Measurements from ENCODE around the gene TMEM44.
"Not testable (repeated sequence)": the region's sequence is repeated elsewhere in the genome, so short reads cannot be mapped to it uniquely, and the experiment has no call there.

The TMEM44 gene

DNA sequence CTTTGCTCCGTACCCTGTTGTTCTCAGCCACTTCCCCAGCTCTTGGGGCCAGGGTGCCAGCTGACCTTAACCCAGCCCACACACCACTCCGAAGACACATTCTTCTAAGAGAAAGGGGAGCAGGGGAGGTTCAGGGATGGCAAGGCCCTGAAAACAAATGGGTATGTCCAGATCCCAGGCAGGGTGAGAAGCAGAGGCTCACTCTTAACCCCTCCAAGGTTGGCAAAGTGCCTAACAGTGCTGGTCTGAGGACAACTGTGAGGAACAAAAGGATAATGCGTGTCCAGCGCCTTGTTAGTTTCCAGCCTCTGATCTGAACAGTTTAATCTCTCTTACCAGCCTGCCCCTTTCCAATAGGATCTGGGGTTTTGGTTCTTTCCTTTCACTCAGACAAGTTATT, 1.5 kb downstream of the TMEM44 start:
- TF ChIP-seq, protein P1, sequence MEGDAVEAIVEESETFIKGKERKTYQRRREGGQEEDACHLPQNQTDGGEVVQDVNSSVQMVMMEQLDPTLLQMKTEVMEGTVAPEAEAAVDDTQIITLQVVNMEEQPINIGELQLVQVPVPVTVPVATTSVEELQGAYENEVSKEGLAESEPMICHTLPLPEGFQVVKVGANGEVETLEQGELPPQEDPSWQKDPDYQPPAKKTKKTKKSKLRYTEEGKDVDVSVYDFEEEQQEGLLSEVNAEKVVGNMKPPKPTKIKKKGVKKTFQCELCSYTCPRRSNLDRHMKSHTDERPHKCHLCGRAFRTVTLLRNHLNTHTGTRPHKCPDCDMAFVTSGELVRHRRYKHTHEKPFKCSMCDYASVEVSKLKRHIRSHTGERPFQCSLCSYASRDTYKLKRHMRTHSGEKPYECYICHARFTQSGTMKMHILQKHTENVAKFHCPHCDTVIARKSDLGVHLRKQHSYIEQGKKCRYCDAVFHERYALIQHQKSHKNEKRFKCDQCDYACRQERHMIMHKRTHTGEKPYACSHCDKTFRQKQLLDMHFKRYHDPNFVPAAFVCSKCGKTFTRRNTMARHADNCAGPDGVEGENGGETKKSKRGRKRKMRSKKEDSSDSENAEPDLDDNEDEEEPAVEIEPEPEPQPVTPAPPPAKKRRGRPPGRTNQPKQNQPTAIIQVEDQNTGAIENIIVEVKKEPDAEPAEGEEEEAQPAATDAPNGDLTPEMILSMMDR (IDR thresholded peaks at IDR 0.05; ENCODE audit: low read depth, low read length) = no peak
- H3K36me3 ChIP-seq = peaks cover 4% of the 10 kb centered on the region; the same call in 1 of the 2 replicates
- no peaks in the 10 kb centered on the region for H3K4me1 ChIP-seq
- no peaks in the 10 kb centered on the region for H3K27me3 ChIP-seq
- H3K9me3 ChIP-seq = no peaks in the 10 kb centered on the region
- no peak overlapping the region for H3K4me3 ChIP-seq (ENCODE audit: low read depth, low read length)
- no peak for DNase-seq

DNA sequence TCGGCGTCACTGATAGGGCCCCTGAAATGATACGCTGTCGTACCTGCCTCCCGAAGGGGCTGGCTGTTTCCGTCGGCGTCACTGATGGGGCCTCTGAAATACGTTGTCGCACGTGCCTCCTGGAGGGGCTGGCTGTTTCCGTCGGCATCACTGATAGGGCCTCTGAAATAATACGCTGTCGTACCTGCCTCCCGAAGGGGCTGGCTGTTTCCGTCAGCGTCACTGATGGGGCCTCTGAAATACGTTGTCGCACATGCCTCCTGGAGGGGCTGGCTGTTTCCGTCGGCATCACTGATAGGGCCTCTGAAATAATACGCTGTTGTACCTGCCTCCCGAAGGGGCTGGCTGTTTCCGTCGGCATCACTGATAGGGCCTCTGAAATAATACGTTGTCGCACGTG, 2.5 kb downstream of the TMEM44 start:
- DNase-seq; H3K4me3 ChIP-seq (ENCODE audit: low read depth, low read length); H3K36me3 ChIP-seq; H3K4me1 ChIP-seq; H3K9me3 ChIP-seq; H3K27me3 ChIP-seq: not testable (repeated sequence)

DNA sequence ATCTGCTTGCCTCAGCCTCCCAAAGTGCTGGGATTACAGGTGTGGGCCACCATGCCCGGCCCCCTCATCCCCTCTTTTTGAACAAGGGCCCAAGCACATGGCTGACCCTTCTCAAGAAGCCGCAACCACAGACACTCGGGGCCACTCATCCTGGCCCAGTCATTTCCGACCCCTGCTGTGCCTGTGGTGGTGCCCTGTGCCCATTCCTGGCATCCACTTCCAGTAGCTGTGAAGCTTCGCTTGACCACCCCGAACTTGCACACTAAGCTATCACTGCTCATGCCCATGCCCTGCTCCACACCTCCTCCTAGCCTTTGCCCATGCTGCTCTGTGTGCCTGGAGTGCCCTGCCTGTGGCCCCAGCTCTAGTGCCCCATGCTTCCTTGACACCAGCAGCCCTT, 8.3 kb downstream of the TMEM44 start:
- Histone ChIP-seq H3K9me3 (no peaks in the 10 kb centered on the region), H3K36me3 (peaks cover 8% of the 10 kb centered on the region), H3K4me1 (peaks cover 12% of the 10 kb centered on the region), H3K27me3 (no peaks in the 10 kb centered on the region), H3K4me3 (ENCODE audit: low read depth, low read length) (no peak overlapping the region)
- TF ChIP-seq, protein P1 (IDR thresholded peaks at IDR 0.05; ENCODE audit: low read depth, low read length) = no peak
- DNase-seq = no peak

DNA sequence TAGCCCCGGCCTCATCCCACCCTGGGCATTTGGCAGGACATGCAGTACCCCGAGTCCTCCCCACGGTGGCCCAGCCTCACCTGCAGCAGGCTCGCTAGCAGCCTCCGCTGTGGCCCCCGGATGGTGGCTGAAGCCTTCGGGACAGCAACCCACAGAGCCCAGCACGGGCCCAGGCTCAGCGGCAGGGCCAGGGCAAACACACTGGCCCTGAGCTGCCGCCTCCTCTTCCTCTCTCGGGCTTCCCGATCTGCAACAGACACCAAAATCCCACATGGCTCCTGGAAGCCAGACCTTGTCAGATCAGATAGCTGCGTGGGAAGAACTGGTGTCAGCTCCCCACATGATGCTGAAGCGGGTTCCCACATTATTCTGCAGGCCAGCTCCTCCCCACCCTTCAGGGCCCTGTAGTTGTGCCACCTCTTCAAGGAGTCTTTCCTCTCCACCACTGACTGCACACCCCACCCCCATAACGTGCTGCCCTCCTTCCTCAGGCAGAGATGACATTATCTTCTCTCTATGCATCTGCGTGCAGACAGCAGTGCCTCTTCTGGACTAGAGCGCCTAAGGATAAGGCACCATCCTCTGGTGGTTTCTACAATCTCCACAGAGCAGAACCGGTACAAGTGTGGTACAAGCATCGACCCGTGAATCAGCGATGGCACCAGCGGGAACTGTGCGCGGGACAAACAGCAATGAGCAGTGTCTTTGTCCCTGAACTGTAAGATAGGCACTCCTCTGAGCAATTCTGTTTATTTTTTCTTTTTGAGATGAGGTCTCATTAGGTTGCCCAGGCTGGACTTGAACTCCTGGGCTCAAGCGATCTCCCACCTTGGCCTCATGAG, 9.5 kb downstream of the TMEM44 start:
- TF ChIP-seq, protein P1 (IDR thresholded peaks at IDR 0.05; ENCODE audit: low read depth, low read length) = peak; percentile 32
- peak overlapping the region; percentile 37 for H3K4me3 ChIP-seq (ENCODE audit: low read depth, low read length)
- peaks cover 12% of the 10 kb centered on the region for H3K4me1 ChIP-seq
- DNase-seq = peak; percentile 53
- H3K27me3 ChIP-seq = no peaks in the 10 kb centered on the region
- H3K9me3 ChIP-seq = no peaks in the 10 kb centered on the region
- H3K36me3 ChIP-seq = peaks cover 8% of the 10 kb centered on the region

DNA sequence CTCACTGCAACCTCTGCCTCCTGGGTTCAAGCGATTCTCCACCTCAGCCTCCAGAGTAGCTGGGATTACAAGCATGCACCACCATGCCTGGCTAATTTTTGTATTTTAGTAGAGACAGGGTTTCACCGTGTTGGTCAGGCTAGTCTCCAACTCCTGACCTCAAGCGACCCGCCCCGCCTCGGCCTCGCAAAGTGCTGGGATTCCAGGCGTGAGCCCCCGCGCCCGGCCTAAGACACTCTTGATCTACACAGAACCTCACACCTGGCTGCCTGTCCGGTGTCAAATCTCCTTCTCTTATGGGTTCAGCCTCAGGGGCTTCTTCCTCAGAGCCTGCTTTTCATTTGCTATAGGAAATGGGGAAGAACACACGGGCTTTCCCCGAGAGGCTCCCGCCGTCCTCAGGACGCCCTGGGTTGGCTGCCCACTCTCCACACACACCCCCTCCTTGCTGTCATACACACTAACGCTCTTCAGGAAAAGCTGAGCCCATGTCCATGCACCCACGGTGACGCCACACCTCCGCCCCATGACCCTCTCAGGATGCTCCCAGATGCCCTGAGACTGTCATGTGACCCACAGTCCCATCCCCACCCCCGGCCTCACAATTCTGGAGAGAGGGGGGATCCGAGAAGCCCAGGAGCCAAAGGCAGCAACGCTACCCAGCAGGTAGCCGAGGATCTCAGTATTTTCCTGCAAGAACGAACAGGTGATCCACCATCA, 10.4 kb downstream of the TMEM44 start:
- H3K36me3 ChIP-seq = peaks cover 4% of the 10 kb centered on the region
- TF ChIP-seq, protein P1 (IDR thresholded peaks at IDR 0.05; ENCODE audit: low read depth, low read length) = no peak
- DNase-seq = no peak
- no peaks in the 10 kb centered on the region for H3K27me3 ChIP-seq
- no peak overlapping the region for H3K4me3 ChIP-seq (ENCODE audit: low read depth, low read length)
- H3K9me3 ChIP-seq = no peaks in the 10 kb centered on the region
- H3K4me1 ChIP-seq = peaks cover 12% of the 10 kb centered on the region

DNA sequence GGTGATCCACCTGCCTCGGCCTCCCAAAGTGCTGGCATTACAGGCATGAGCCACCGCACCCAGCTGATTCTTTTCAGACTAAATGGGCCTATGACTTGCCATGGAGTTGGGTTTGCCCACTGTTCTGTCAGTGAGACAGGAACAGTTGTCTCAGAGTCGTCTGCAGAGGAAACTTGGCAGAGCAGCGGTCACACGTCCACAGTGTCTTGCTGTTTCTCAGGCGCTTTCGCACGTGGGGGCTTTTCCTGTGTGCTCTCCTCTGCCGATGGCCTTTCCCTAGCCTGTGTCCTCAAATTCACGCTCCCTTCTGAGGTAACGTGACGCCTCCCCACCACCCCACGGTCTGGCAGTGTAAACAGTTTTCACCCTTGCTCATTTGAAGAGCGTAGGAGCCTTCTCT, 11.3 kb downstream of the TMEM44 start:
- Histone ChIP-seq H3K4me3 (ENCODE audit: low read depth, low read length) (no peak overlapping the region), H3K4me1 (peaks cover 12% of the 10 kb centered on the region), H3K9me3 (no peaks in the 10 kb centered on the region), H3K36me3 (peaks cover 4% of the 10 kb centered on the region; the same call in 1 of the 2 replicates), H3K27me3 (no peaks in the 10 kb centered on the region)
- no peak for DNase-seq
- TF ChIP-seq, protein P1 (IDR thresholded peaks at IDR 0.05; ENCODE audit: low read depth, low read length) = no peak
